DOHH2 (cell line): ENCODE data around the gene DENND1A.

ENCODE experiments used
- H3F3A ChIP-seq: fragments of 200-600 bp; sonication (generic), shearing (Covaris generic); 2 replicates; pipeline ENCODE4 v1.6.0; 2016; ENCODE audit warnings: antibody characterized with exemption, mild to moderate bottlenecking; ENCODE audit not compliant: control insufficient read depth, insufficient read depth
- H3K27ac ChIP-seq: fragments of 200-600 bp; sonication (generic); 2 replicates; pipeline ENCODE4 v1.5.1; 2014; ENCODE audit warnings: low read depth, mild to moderate bottlenecking, low read length, moderate library complexity
- H3K27me3 ChIP-seq: fragments of 200-600 bp; sonication (generic); 2 replicates; pipeline ENCODE4 v1.6.1; 2014; ENCODE audit warnings: mild to moderate bottlenecking, low read length, mixed read lengths; ENCODE audit not compliant: control insufficient read depth
- H3K36me3 ChIP-seq: fragments of 200-600 bp; sonication (generic); 2 replicates; pipeline ENCODE4 v1.6.1; 2014; ENCODE audit warnings: mild to moderate bottlenecking, low read length, moderate library complexity, mixed read lengths; ENCODE audit not compliant: control insufficient read depth
- H3K4me1 ChIP-seq: fragments of 200-600 bp; sonication (generic); 2 replicates; pipeline ENCODE4 v1.6.1; 2014; ENCODE audit warnings: mild to moderate bottlenecking, low read length, mixed read lengths; ENCODE audit not compliant: control insufficient read depth
- H3K4me2 ChIP-seq: fragments of 200-600 bp; sonication (generic); 2 replicates; pipeline ENCODE4 v1.6.0; 2014; ENCODE audit warnings: mild to moderate bottlenecking, low read length, moderate library complexity
- H3K4me3 ChIP-seq: fragments of 200-600 bp; sonication (generic); 2 replicates; pipeline ENCODE4 v1.5.1; 2014; ENCODE audit warnings: mild to moderate bottlenecking, low read length, mixed read lengths
- H3K79me2 ChIP-seq: fragments of 200-600 bp; sonication (generic); 2 replicates; pipeline ENCODE4 v1.6.1; 2014; ENCODE audit warnings: mild to moderate bottlenecking, low read length, mixed read lengths; ENCODE audit not compliant: control insufficient read depth
- H3K9me2 ChIP-seq: fragments of 200-600 bp; sonication (generic); replicated peaks from 2 replicates; pipeline ENCODE4 v1.6.1; 2014; ENCODE audit warnings: mild to moderate bottlenecking, low read length, mixed read lengths; ENCODE audit not compliant: control insufficient read depth
- H3K9me3 ChIP-seq: fragments of 200-600 bp; sonication (generic); 2 replicates; pipeline ENCODE4 v1.6.1; 2014; ENCODE audit warnings: antibody characterized with exemption, low read length, mixed read lengths; ENCODE audit not compliant: control insufficient read depth, insufficient read depth
- H4K20me1 ChIP-seq: fragments of 200-600 bp; sonication (generic); 2 replicates; pipeline ENCODE4 v1.6.0; 2014; ENCODE audit warnings: low read depth, mild to moderate bottlenecking, antibody characterized with exemption, low read length, moderate library complexity; ENCODE audit not compliant: control insufficient read depth, insufficient read depth
- EZH2phosphoT487 ChIP-seq: fragments of 200-600 bp; sonication (generic); IDR thresholded peaks from 2 replicates; pipeline ENCODE4 v1.6.1; 2017; ENCODE audit warnings: borderline replicate concordance, mild to moderate bottlenecking, antibody characterized with exemption, low read length, moderate library complexity, mixed read lengths
- TF ChIP-seq, protein P1 (sequence below): fragments of 200-600 bp; sonication (generic); IDR thresholded peaks from one replicate; pipeline ENCODE4 v1.5.1; 2014; ENCODE audit warnings: antibody characterized with exemption, mild to moderate bottlenecking, low read depth, low read length; ENCODE audit not compliant: poor library complexity, severe bottlenecking

DENND1A gene

DNA sequence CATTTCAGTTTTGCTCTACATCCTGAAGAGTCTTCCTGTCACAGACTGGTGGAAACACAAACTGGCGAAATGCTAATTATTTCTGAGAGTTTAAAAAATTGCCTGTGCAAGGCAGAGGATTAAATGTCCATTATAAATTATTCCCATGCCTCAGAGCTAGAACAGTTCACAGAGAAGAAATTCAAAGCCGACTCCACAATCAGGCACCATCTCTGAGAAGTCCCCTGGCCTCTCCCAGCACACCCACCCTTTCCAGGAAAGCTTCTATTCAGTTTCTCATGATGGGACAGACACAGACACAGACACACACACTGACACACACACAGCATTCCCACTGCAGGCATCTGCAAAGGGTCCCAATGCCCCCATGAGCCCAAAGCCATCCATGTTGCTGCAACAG, 253.1 kb downstream of the DENND1A start:
- TF ChIP-seq EZH2phosphoT487: no peak
- TF ChIP-seq, protein P1, sequence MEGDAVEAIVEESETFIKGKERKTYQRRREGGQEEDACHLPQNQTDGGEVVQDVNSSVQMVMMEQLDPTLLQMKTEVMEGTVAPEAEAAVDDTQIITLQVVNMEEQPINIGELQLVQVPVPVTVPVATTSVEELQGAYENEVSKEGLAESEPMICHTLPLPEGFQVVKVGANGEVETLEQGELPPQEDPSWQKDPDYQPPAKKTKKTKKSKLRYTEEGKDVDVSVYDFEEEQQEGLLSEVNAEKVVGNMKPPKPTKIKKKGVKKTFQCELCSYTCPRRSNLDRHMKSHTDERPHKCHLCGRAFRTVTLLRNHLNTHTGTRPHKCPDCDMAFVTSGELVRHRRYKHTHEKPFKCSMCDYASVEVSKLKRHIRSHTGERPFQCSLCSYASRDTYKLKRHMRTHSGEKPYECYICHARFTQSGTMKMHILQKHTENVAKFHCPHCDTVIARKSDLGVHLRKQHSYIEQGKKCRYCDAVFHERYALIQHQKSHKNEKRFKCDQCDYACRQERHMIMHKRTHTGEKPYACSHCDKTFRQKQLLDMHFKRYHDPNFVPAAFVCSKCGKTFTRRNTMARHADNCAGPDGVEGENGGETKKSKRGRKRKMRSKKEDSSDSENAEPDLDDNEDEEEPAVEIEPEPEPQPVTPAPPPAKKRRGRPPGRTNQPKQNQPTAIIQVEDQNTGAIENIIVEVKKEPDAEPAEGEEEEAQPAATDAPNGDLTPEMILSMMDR: no peak
- Histone ChIP-seq H3K27ac (no peak overlapping the region), H3K4me1 (peaks cover 30% of the 10 kb centered on the region), H3F3A (0 out of 2 replicates have a peak, but pooled peaks cover 2% of the 10 kb centered on the region), H3K9me2 (no peaks in the 10 kb centered on the region), H3K27me3 (no peaks in the 10 kb centered on the region), H3K4me2 (no peak overlapping the region), H3K4me3 (no peak overlapping the region), H4K20me1 (no peaks in the 10 kb centered on the region), H3K79me2 (no peaks in the 10 kb centered on the region), H3K9me3 (no peaks in the 10 kb centered on the region), H3K36me3 (no peaks in the 10 kb centered on the region)

DNA sequence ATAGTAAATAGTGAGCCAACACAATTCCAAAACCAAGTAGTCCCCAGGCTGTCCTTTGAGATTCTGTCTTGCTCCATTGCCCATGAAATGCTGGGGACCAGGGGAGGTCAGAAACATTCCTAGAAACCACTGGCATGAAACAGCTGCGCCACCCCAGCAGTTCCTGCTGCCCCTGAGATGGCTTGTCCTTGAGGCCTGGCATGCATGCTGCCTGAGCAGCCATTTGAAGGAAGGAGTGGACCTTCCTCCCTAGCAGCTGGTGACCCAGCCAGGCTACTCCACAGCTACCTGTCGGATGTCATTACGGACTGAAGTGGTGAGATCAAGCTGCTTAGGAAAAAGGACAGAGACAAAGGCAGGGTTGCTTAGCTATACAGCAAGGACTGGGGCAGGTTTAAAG, 260.6 kb downstream of the DENND1A start:
- Histone ChIP-seq H3K36me3 (peaks cover 11% of the 10 kb centered on the region), H3K27me3 (no peaks in the 10 kb centered on the region), H3K4me2 (no peak overlapping the region), H3K9me3 (peaks cover 3% of the 10 kb centered on the region), H3K4me3 (no peak overlapping the region), H3K9me2 (no peaks in the 10 kb centered on the region), H3K4me1 (no peaks in the 10 kb centered on the region), H3K27ac (no peak overlapping the region), H3F3A (no peaks in the 10 kb centered on the region), H4K20me1 (no peaks in the 10 kb centered on the region), H3K79me2 (no peaks in the 10 kb centered on the region)
- TF ChIP-seq, protein P1: no peak
- TF ChIP-seq EZH2phosphoT487: no peak

DNA sequence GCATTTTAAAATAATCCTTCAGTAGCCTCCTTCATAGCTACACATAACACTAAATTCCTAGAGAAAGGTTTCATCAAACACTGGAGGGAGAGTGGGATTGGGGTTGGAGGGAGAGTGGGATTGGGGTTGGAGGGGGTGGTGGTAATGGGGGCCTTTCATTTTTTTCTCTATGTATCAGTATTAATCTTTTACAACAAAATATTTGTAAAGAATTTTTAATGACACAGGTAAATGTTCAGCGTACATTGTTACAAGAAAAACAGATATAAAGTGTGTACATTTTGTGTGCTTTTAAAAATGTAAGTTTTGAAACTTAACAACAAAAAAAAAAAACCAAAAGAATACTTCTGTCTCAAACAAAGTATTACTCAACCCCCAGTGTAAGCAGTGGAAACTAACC, 266.4 kb downstream of the DENND1A start:
- peaks cover 24% of the 10 kb centered on the region for H3K4me1 ChIP-seq
- peaks cover 19% of the 10 kb centered on the region for H3K36me3 ChIP-seq
- no peaks in the 10 kb centered on the region for H3K9me2 ChIP-seq
- no peak overlapping the region for H3K4me3 ChIP-seq
- peaks cover 11% of the 10 kb centered on the region for H3K9me3 ChIP-seq
- H3K79me2 ChIP-seq: no peaks in the 10 kb centered on the region
- H3K4me2 ChIP-seq: no peak overlapping the region
- H4K20me1 ChIP-seq: no peaks in the 10 kb centered on the region
- no peak overlapping the region for H3K27ac ChIP-seq
- TF ChIP-seq, protein P1: no peak
- no peak for TF ChIP-seq EZH2phosphoT487
- H3K27me3 ChIP-seq: no peaks in the 10 kb centered on the region
- H3F3A ChIP-seq: no peaks in the 10 kb centered on the region
